ENCODE data around the gene MAPK12.

Gene MAPK12

GRCh38 chr22:50207383-50208140 lies 53.9 kb downstream of the MAPK12 start:
- no peak for TF ChIP-seq CTCF (IDR thresholded peaks at IDR 0.05)

GRCh38 chr22:50206599-50206998 lies 54.9 kb downstream of the MAPK12 start:
- peak; percentile 51 for TF ChIP-seq CTCF (IDR thresholded peaks at IDR 0.05)

GRCh38 chr22:50205781-50206569 lies 55.5 kb downstream of the MAPK12 start:
- TF ChIP-seq CTCF (IDR thresholded peaks at IDR 0.05), result no peak

- no peak for TF ChIP-seq CTCF (IDR thresholded peaks at IDR 0.05)
Observed at GRCh38 chr22:50204571-50204970, 56.9 kb downstream of the MAPK12 start.

- TF ChIP-seq CTCF (IDR thresholded peaks at IDR 0.05), result no peak
Observed at GRCh38 chr22:50203288-50203687, 58.2 kb downstream of the MAPK12 start.

Data from LNCAP (cell line).